Measurements from ENCODE around the gene AP2A2.

GRCh38 chr11:907668-908067 lies 18.0 kb upstream of the AP2A2 start:
- no peak for TF ChIP-seq CTCF (IDR thresholded peaks at IDR 0.05; ENCODE audit: low read depth, low read length, poor library complexity, severe bottlenecking)
- no peak for TF ChIP-seq EZH2phosphoT487 (IDR thresholded peaks at IDR 0.05; ENCODE audit: borderline replicate concordance, low read length)
